HG03060 (cell line): Measurements from ENCODE around the gene SYNDIG1.
"Not testable (repeated sequence)": the region's sequence is repeated elsewhere in the genome, so short reads cannot be mapped to it uniquely, and the experiment has no call there.

Experiments used
- ATAC-seq: cut with Tn5 transposase; IDR thresholded peaks from one replicate; pipeline ENCODE4 v1.9.1; 2021; ENCODE audit warnings: low read depth, moderate number of reproducible peaks; ENCODE audit not compliant: unreplicated experiment

SYNDIG1 gene

GRCh38 chr20:24622856-24623255 is 153.4 kb downstream of the SYNDIG1 start:
- ATAC-seq: no peak

- not testable (repeated sequence) for ATAC-seq
Observed at GRCh38 chr20:24626141-24626540, 156.7 kb downstream of the SYNDIG1 start.

GRCh38 chr20:24627291-24627690 is 157.9 kb downstream of the SYNDIG1 start:
- ATAC-seq: no peak

GRCh38 chr20:24627926-24628325 is 158.5 kb downstream of the SYNDIG1 start:
- no peak for ATAC-seq

- no peak for ATAC-seq
Observed at GRCh38 chr20:24628985-24629384, 159.6 kb downstream of the SYNDIG1 start.

- no peak for ATAC-seq
Observed at GRCh38 chr20:24629668-24630067, 160.2 kb downstream of the SYNDIG1 start.

- ATAC-seq: no peak
Observed at GRCh38 chr20:24630486-24631172, 161.2 kb downstream of the SYNDIG1 start.

- ATAC-seq: no peak
Observed at GRCh38 chr20:24631173-24631505, 161.7 kb downstream of the SYNDIG1 start.

- ATAC-seq: no peak
Observed at GRCh38 chr20:24632581-24632980, 163.2 kb downstream of the SYNDIG1 start.

GRCh38 chr20:24633026-24633425 is 163.6 kb downstream of the SYNDIG1 start:
- ATAC-seq: no peak

- ATAC-seq: no peak
Observed at GRCh38 chr20:24633521-24633920, 164.1 kb downstream of the SYNDIG1 start.

- no peak for ATAC-seq
Observed at GRCh38 chr20:24634855-24635254, 165.4 kb downstream of the SYNDIG1 start.

- no peak for ATAC-seq
Observed at GRCh38 chr20:24636626-24637025, 167.2 kb downstream of the SYNDIG1 start.

- ATAC-seq: no peak
Observed at GRCh38 chr20:24637087-24637486, 167.7 kb downstream of the SYNDIG1 start.

GRCh38 chr20:24637941-24638340 is 168.5 kb downstream of the SYNDIG1 start:
- no peak for ATAC-seq

GRCh38 chr20:24638591-24639548 is 169.4 kb downstream of the SYNDIG1 start:
- ATAC-seq: no peak

GRCh38 chr20:24640276-24640675 is 170.8 kb downstream of the SYNDIG1 start:
- no peak for ATAC-seq

- ATAC-seq: no peak
Observed at GRCh38 chr20:24640686-24641085, 171.3 kb downstream of the SYNDIG1 start.

- no peak for ATAC-seq
Observed at GRCh38 chr20:24643731-24644626, 174.6 kb downstream of the SYNDIG1 start.

- ATAC-seq: no peak
Observed at GRCh38 chr20:24646321-24646720, 176.9 kb downstream of the SYNDIG1 start.

- no peak for ATAC-seq
Observed at GRCh38 chr20:24647713-24648112, 178.3 kb downstream of the SYNDIG1 start.
